Karpas-422 (cell line): ENCODE results near the gene NME4. TPM values are rescaled to one million over a fixed set of nuclear protein-coding genes. Genes with fewer than 3 reads are reported as not detected.
A peak's percentile ranks its signal among the peaks of the same experiment; 100 is the strongest.

Source experiments
- DNase-seq: peaks from one replicate; pipeline ENCODE4 v3.0.0-alpha.2; 2015
- H2AFZ ChIP-seq: fragments of 200-600 bp; sonication (generic); 2 replicates; pipeline ENCODE4 v1.6.1; 2014; ENCODE audit warnings: antibody characterized with exemption, low read length, mixed read lengths
- H3K27ac ChIP-seq: fragments of 200-600 bp; sonication (generic); 2 replicates; pipeline ENCODE4 v1.5.1; 2014; ENCODE audit warnings: mild to moderate bottlenecking, low read length, moderate library complexity
- H3K27me3 ChIP-seq: fragments of 200-600 bp; sonication (generic); 2 replicates; pipeline ENCODE4 v1.6.1; 2014; ENCODE audit warnings: low read length, mixed read lengths
- H3K36me3 ChIP-seq: fragments of 200-600 bp; sonication (generic); 2 replicates; pipeline ENCODE4 v1.6.1; 2014; ENCODE audit warnings: low read length, mixed read lengths; ENCODE audit not compliant: insufficient read depth
- H3K4me1 ChIP-seq: fragments of 200-600 bp; sonication (generic); 2 replicates; pipeline ENCODE4 v1.6.1; 2014; ENCODE audit warnings: mild to moderate bottlenecking, low read length, mixed read lengths
- H3K4me2 ChIP-seq: fragments of 200-600 bp; sonication (generic); 2 replicates; pipeline ENCODE4 v1.6.1; 2014; ENCODE audit warnings: low read length, low read depth, mild to moderate bottlenecking; ENCODE audit not compliant: poor library complexity, severe bottlenecking
- H3K4me3 ChIP-seq: fragments of 200-600 bp; sonication (generic); 2 replicates; pipeline ENCODE4 v1.5.1; 2014; ENCODE audit warnings: mild to moderate bottlenecking, antibody characterized with exemption, low read length, mixed read lengths
- H3K79me2 ChIP-seq: fragments of 200-600 bp; sonication (generic); 2 replicates; pipeline ENCODE4 v1.6.1; 2014; ENCODE audit warnings: mild to moderate bottlenecking, low read length, mixed read lengths
- H3K9ac ChIP-seq: fragments of 200-600 bp; sonication (generic); 2 replicates; pipeline ENCODE4 v1.6.0; 2014; ENCODE audit warnings: low read length
- H3K9me2 ChIP-seq: fragments of 200-600 bp; sonication (generic), shearing (Covaris generic); replicated peaks from 2 replicates; pipeline ENCODE4 v1.6.0; 2014; ENCODE audit warnings: mild to moderate bottlenecking, low read length, moderate library complexity; ENCODE audit not compliant: insufficient read depth
- H3K9me3 ChIP-seq: fragments of 300-700, 200-600 bp; sonication (generic); 2 replicates; pipeline ENCODE4 v1.6.1; 2014; ENCODE audit warnings: low read length, mixed read lengths
- H4K20me1 ChIP-seq: fragments of 200-600 bp; sonication (generic); 2 replicates; pipeline ENCODE4 v1.6.1; 2014; ENCODE audit warnings: mild to moderate bottlenecking, antibody characterized with exemption, low read length, low read depth; ENCODE audit not compliant: insufficient read depth
- total RNA-seq: library from RNA; depleted of rRNA; stranded (reverse); fragments of >200 nt; shearing (Covaris generic); gene quantifications from 2 replicates; pipeline ENCODE4 v1.2.3, GENCODE V29; 2014; ENCODE audit warnings: low replicate concordance

The NME4 gene
- total RNA-seq, 1 experiment from 2014 or later = 102 TPM

GRCh38 chr16:367333-367903 lies 29.6 kb upstream of the NME4 start:
- H3K9ac ChIP-seq = no peak overlapping the region
- H3K36me3 ChIP-seq = peaks cover 8% of the 10 kb centered on the region; the same call in 1 of the 2 replicates
- no peaks in the 10 kb centered on the region for H3K9me2 ChIP-seq
- no peaks in the 10 kb centered on the region for H3K9me3 ChIP-seq
- no peak overlapping the region for H3K27ac ChIP-seq
- H4K20me1 ChIP-seq = peaks cover 5% of the 10 kb centered on the region; the same call in 1 of the 2 replicates
- no peak overlapping the region for H2AFZ ChIP-seq
- no peaks in the 10 kb centered on the region; the same call in 1 of the 2 replicates for H3K79me2 ChIP-seq
- H3K4me1 ChIP-seq = peaks cover 34% of the 10 kb centered on the region
- H3K4me2 ChIP-seq = no peak overlapping the region
- no peak for DNase-seq
- no peak overlapping the region for H3K4me3 ChIP-seq
- no peaks in the 10 kb centered on the region for H3K27me3 ChIP-seq

- peaks cover 2% of the 10 kb centered on the region; the same call in 1 of the 2 replicates for H4K20me1 ChIP-seq
- H3K27ac ChIP-seq = no peak overlapping the region
- H3K9me3 ChIP-seq = no peaks in the 10 kb centered on the region
- H2AFZ ChIP-seq = no peak overlapping the region
- no peak overlapping the region for H3K4me3 ChIP-seq
- no peaks in the 10 kb centered on the region for H3K9me2 ChIP-seq
- no peak for DNase-seq
- no peak overlapping the region for H3K4me2 ChIP-seq
- H3K9ac ChIP-seq = 0 out of 2 replicates have a peak overlapping the region, but pooled peaks have one; percentile 49
- no peaks in the 10 kb centered on the region for H3K27me3 ChIP-seq
- H3K4me1 ChIP-seq = peaks cover 33% of the 10 kb centered on the region
- no peaks in the 10 kb centered on the region; the same call in 1 of the 2 replicates for H3K79me2 ChIP-seq
- peaks cover 8% of the 10 kb centered on the region; the same call in 1 of the 2 replicates for H3K36me3 ChIP-seq
Measured at GRCh38 chr16:368388-369158, 28.4 kb upstream of the NME4 start.

GRCh38 chr16:369275-369865 lies 27.6 kb upstream of the NME4 start:
- no peaks in the 10 kb centered on the region; the same call in 1 of the 2 replicates for H3K79me2 ChIP-seq
- H3K9me2 ChIP-seq = no peaks in the 10 kb centered on the region
- DNase-seq = no peak
- H3K9me3 ChIP-seq = no peaks in the 10 kb centered on the region
- H3K27me3 ChIP-seq = no peaks in the 10 kb centered on the region
- peak overlapping the region; percentile 49 for H3K9ac ChIP-seq
- no peak overlapping the region for H2AFZ ChIP-seq
- no peaks in the 10 kb centered on the region for H4K20me1 ChIP-seq
- no peak overlapping the region for H3K27ac ChIP-seq
- peak overlapping the region; percentile 53 for H3K4me3 ChIP-seq
- H3K36me3 ChIP-seq = peaks cover 8% of the 10 kb centered on the region; the same call in 1 of the 2 replicates
- peaks cover 33% of the 10 kb centered on the region for H3K4me1 ChIP-seq
- H3K4me2 ChIP-seq = peak overlapping the region; percentile 70

- no peaks in the 10 kb centered on the region for H3K27me3 ChIP-seq
- no peaks in the 10 kb centered on the region for H4K20me1 ChIP-seq
- no peak overlapping the region for H2AFZ ChIP-seq
- peak overlapping the region; percentile 70 for H3K4me2 ChIP-seq
- no peak overlapping the region for H3K27ac ChIP-seq
- H3K36me3 ChIP-seq = peaks cover 8% of the 10 kb centered on the region; the same call in 1 of the 2 replicates
- H3K4me3 ChIP-seq = peak overlapping the region; percentile 53
- peaks cover 33% of the 10 kb centered on the region for H3K4me1 ChIP-seq
- no peaks in the 10 kb centered on the region; the same call in 1 of the 2 replicates for H3K79me2 ChIP-seq
- H3K9ac ChIP-seq = peak overlapping the region; percentile 49
- no peaks in the 10 kb centered on the region for H3K9me3 ChIP-seq
- no peaks in the 10 kb centered on the region for H3K9me2 ChIP-seq
- DNase-seq = no peak
Measured at GRCh38 chr16:369866-370436, 27.0 kb upstream of the NME4 start.

- Histone ChIP-seq H2AFZ (no peak within 1 kb of the TSS), H3K4me3 (peak within 1 kb of the TSS; percentile 53), H3K36me3 (peaks cover 8% of the 10 kb centered on the region; the same call in 1 of the 2 replicates)
Measured at GRCh38 chr16:370443-370842, 26.6 kb upstream of the NME4 start, which contains the start of gene MRPL28. Gene MRPL28 (minus strand): TSS chr16:370538. CDS start chr16:370218, 320 bp downstream.

GRCh38 chr16:370979-371514 lies 26.0 kb upstream of the NME4 start:
- Histone ChIP-seq H2AFZ (no peak overlapping the region), H3K4me1 (peaks cover 32% of the 10 kb centered on the region), H3K4me2 (peak overlapping the region; percentile 60), H3K27ac (peak overlapping the region; percentile 61), H3K36me3 (peaks cover 8% of the 10 kb centered on the region; the same call in 1 of the 2 replicates), H4K20me1 (no peaks in the 10 kb centered on the region), H3K9me2 (no peaks in the 10 kb centered on the region), H3K9me3 (no peaks in the 10 kb centered on the region), H3K4me3 (peak overlapping the region; percentile 53), H3K27me3 (no peaks in the 10 kb centered on the region), H3K9ac (peak overlapping the region; percentile 53), H3K79me2 (no peaks in the 10 kb centered on the region; the same call in 1 of the 2 replicates)
- DNase-seq = no peak

More at GRCh38 chr16:370443-370842, 26.6 kb upstream of the NME4 start, which contains the start of gene MRPL28:
- no peaks in the 10 kb centered on the region; the same call in 1 of the 2 replicates for H3K79me2 ChIP-seq
- H3K9ac ChIP-seq = peak within 1 kb of the TSS; percentile 53
- peaks cover 33% of the 10 kb centered on the region for H3K4me1 ChIP-seq
- H3K27ac ChIP-seq = peak within 1 kb of the TSS; percentile 61
- H3K27me3 ChIP-seq = no peaks in the 10 kb centered on the region
- H3K9me3 ChIP-seq = no peaks in the 10 kb centered on the region
- H4K20me1 ChIP-seq = no peaks in the 10 kb centered on the region
- H3K4me2 ChIP-seq = peak within 1 kb of the TSS; percentile 70
- H3K9me2 ChIP-seq = no peaks in the 10 kb centered on the region
- DNase-seq = peak; percentile 98

GRCh38 chr16:371515-372301 lies 25.3 kb upstream of the NME4 start:
- Histone ChIP-seq H3K9ac (no peak overlapping the region), H3K4me1 (peaks cover 26% of the 10 kb centered on the region), H2AFZ (no peak overlapping the region), H3K9me3 (no peaks in the 10 kb centered on the region), H3K4me2 (no peak overlapping the region), H3K36me3 (peaks cover 8% of the 10 kb centered on the region; the same call in 1 of the 2 replicates), H3K27me3 (no peaks in the 10 kb centered on the region), H3K9me2 (no peaks in the 10 kb centered on the region), H3K27ac (peak overlapping the region; percentile 61; the same call in 1 of the 2 replicates), H3K79me2 (no peaks in the 10 kb centered on the region; the same call in 1 of the 2 replicates), H3K4me3 (no peak overlapping the region), H4K20me1 (no peaks in the 10 kb centered on the region)
- no peak for DNase-seq
